HG02970 (cell line): ENCODE measurements around the gene SCGB3A1.

Source experiments
- ATAC-seq: cut with Tn5 transposase; IDR thresholded peaks from one replicate; pipeline ENCODE4 v1.9.1; 2021; ENCODE audit warnings: mild to moderate bottlenecking, moderate library complexity, moderate number of reproducible peaks; ENCODE audit not compliant: unreplicated experiment, low FRiP score

Gene SCGB3A1

DNA sequence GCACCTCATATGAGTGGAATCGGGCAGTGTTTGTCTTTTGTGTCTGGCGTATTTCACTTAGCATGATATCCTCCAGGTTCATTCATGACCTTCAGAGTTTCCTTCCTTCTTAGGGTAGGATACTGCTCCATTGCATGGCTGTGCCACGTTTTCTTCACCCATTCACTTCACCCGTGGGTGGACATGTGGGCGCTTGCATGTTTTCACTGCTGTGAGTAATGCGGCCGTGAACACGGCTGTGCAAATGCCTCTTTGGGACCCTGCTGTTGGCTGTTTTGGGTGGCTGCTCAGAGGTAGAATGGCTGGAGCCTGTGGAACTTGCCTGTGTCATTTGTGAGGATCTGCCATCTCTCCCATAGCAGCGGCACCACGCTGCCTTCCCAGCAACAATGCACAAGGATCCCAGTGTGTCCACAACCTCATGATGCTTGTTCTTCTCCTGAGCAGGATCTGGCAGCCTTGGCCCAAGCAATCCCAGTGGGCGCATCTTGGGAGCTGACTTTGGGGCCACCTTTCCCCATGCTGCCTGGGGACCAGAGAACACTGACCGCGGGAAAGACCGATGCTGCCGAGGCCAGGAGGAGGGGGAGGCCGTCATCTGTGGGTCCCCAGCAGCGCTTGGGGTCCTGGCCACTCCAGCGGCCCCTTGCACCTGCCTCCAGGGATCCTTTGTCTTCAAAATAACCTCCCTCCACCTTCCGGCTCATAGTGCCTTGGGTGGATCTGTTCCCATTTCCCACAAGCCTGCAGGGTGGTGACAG is 2.3 kb upstream of the SCGB3A1 start:
- ATAC-seq, result no peak

DNA sequence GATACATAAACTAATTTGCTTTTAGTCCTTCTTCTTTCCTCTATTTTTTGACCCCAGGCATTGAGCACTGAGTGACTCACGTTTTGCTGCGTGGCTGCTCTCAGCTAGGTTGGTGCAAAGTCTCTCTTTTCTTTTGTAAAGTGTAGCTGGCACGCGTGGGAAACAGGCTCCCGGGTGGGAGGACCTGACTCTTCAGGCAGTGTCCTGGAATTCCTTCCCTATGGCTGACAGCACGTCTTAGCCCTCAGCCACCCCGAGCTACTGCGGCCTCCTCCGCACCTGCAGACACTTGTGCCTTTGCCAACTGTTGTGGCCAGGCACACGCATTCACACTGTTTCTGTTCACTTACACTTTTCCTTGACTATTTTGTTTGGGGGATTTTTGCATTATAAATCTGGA is 877 bp upstream of the SCGB3A1 start:
- ATAC-seq, result no peak

DNA sequence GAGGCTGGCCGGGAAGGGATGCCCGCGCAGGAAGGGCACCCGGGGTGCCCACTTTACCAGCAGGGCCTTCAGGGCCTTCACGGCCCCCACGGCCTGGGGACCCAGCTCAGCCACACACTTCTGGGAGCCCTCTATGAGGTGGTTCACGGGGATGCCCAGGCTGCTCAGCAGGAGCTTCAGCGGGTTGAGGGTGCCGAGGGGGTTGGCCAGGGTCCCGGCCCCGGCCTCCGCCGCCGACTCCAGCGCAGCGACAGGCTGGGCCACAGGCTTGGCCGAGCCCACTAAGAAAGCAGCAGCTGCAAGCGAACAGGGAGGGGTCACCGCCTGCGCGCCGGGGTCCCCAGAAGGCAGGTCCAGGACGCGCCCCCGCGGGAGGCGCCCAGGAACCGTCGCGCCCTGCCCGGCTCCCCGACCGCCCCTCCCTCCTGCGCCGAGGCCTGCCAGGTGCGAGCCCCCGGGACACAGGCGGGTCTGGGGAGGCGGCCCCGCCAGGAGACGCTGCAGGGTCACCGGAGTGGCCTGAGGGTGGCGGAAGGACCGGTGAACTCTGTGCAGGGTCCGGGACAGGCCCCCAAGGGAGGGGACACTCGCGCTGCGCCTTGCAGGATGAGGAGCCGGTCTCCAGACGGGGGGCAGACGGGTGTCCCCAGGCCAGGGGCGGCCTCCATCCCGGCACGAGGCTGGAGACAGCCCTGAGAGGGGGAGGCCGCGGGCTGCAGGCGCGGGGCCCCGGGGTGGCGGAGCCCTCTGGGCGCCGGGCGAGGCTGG is 572 bp downstream of the SCGB3A1 start:
- no peak for ATAC-seq

DNA sequence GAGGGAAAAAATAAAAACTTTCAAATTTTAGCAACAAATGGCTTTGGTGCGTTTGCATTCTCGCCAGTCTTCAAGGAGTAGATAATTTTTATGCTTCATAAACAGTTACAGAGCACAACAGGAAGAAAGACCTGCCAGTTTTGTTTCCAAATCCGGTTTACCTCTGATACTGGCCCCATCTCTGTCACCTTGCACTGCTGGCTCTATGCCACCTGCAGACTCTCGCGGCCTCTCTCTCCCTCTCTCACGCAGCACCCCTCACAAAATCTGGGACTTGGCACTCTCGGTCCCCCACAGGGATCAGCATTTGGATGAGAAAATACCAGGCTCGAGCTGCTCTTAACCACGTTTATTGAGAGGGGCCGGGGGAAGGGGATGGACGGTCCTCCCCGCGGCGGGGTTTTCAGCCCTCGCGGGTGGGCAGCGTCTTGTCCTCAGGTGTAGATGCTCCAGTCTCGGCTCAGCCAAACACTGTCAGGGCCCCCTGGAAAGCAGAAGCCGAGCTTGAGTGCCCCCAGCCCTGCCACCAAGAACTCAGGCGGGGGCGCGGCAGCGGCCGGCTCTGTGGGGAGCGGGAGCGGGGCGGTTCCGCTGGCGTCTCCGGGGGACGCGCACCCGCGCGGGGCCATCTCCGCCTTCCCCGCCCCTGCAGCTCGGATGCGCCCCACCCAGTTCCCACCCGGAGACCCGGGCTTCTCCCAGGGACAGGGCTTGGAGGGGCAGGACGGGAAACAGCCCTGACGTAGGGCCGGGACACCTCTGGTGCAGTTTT is 1.3 kb downstream of the SCGB3A1 start:
- ATAC-seq, result no peak

DNA sequence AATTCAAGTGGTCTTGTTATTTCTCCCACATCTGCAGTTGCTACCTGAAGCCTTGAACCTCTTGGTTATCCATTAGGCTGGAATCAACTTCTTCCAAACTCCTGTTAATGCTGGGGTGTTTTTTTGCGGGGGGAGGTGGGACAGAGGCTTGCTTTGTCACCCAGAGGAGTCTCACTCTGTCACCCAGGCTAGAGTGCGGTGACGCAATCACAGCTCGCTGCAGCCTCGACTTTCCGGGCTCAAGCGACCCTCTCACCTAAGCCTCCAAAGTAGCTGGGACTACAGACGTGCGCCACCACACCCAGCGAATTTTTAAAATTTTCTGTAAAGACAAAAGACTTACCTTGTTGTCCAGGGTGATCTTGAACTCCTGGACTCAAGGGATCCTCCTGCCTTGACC is 4.4 kb downstream of the SCGB3A1 start:
- no peak for ATAC-seq

DNA sequence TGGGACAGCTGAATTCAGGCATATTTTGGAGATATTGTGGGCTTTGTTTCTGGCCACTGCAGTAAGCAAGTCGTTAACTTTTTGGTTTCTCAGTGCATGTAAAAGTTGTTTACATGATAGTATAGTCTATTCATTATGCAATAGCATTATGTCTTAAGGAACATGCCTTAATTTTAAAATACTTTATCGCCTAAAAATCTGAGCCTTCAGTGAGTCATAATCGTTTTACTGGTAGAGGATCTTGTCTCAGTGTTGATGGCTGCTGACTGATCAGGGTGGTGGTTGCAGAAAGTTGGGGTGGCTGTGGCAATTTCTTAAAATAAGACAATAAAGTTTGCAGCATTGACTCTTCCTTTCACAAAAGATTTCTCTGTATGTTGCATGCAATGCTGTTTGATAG is 5.1 kb downstream of the SCGB3A1 start:
- no peak for ATAC-seq

DNA sequence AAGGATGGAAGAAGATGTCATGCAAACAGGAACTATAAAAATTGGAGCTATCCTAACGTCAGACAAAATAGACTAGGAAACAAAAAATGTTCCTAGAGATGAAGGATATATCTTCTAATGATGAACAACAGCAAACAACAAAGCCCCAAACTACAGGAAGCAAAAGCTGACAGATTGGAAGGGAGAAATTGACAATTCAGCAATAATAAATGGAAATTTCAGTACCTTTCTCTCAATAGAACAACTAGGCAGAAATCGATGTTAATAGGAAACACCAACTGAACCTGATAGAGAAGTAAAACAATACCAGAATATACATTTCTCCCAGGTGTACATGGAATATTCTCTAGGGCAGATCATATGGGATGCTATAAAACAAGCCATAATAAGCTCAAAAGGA is 7.6 kb downstream of the SCGB3A1 start:
- ATAC-seq, result no peak

DNA sequence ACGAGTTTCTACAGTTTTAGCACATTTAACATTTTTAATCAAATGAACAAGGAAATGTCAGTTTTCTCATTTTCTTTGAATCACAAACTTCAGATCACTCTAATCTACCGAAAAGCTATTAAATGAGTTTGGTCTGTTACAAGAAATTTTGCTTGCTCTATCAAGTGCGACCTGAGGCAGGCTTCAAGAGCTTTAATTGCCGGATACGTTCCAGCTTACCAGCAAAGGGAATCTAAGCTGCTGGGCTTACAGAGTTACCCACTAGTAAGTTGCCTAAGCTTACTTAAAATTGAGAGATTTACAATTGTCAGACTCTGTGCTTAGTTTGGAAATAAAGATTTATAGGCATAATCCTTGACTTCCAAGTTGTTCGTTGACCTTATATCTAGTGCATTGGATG is 10.6 kb downstream of the SCGB3A1 start:
- ATAC-seq, result no peak

DNA sequence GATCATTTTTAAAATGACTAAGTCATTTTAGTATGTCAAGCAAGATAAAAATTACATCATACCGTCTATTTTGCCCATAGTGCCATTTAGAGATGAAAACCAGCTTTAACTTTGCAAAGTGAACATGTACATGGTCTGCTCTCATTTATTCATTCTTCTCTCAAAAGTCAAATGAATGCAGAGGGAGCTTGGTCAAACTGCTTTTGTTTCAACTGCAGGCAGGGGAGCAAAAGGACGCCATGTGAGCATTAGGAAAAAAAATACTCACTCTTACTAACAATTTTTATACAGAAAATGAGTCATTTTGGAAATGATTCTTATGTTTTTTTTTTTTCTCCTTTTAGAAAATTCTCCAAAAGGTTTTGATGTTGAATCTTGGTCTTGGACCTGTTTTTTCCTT is 15.7 kb downstream of the SCGB3A1 start:
- no peak for ATAC-seq

DNA sequence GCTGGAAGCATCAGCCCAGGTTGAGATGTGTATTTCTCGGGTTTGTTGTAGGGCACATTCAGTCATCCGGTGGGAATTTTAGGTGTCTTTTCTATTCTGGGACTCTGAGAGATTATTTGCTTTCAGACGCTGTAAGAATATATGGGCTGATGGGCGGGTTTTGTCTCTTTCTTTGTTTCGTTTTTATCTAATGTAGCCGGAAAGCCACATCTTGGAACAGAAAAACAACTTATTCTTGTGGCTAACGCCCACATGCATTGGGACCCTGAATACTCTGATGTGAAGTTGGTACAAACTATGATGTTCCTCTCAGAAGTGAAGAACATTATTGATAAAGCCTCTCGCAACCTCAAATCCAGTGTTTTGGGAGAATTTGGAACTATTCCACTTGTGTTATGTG is 22.4 kb downstream of the SCGB3A1 start:
- no peak for ATAC-seq

DNA sequence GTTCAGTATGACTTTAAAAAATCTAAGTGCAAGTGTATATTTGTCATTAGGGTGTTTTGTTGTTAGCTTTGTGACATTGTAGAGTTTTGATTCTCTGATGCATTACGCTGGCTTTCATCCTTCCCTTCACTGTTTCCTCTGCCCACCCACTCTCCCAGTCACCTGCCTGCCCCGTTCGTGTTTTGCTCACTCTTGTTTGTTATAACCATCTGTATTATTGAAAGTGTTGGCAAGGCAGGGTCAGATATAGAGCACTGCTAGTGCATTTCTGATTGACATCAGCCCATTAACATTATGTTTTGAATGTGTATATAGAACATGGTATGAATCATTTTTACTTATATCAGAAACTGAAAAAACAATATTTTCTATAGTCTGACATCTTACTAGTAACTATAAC is 27.3 kb downstream of the SCGB3A1 start:
- ATAC-seq, result no peak

DNA sequence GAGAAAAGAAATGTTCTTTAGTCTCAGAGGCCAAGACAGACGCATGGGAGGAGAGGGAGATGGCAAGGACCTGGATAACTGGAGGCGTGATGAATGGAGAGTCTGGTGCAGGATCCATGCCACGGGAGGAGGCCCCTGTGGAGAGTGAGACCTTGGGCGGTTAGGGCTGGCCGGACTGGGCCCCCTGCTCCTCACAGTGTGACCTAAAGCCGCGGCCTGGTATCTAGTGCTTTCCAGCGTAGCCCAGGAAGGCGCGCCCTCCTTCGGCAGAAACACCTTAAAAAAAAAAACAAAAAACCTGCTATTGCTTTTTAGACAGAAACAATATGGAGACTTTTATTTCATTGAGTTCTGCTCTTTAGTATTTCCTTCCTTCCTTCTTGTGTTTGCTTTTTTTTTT is 33.1 kb downstream of the SCGB3A1 start:
- no peak for ATAC-seq

DNA sequence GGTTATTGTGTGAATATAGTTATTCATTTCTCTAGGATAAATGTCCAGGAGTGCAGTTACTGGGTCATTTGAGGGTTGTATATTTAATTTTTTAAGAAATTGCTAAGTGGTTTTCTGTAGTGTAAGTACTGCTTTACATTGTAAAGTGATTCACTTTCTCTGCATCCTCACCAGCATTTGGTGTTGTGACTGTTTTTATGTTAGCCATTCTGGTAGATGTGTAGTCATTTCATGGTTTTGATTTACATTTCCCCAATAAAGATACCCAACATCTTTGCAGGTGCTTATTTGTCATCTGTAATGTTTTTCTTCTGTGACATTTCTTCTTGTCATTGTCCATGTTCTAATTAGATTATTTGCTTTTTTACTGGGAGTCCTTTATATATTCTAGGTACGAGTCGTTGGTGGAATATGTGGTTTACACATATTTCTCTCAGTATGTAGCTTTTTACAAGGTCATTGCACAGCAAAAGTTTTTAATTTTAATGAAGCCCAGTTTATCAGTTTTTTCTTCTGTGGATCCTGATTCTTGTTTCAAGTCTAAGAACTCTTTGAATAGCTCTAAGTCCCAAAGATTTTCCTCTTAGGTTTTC is 34.0 kb downstream of the SCGB3A1 start:
- ATAC-seq, result no peak

DNA sequence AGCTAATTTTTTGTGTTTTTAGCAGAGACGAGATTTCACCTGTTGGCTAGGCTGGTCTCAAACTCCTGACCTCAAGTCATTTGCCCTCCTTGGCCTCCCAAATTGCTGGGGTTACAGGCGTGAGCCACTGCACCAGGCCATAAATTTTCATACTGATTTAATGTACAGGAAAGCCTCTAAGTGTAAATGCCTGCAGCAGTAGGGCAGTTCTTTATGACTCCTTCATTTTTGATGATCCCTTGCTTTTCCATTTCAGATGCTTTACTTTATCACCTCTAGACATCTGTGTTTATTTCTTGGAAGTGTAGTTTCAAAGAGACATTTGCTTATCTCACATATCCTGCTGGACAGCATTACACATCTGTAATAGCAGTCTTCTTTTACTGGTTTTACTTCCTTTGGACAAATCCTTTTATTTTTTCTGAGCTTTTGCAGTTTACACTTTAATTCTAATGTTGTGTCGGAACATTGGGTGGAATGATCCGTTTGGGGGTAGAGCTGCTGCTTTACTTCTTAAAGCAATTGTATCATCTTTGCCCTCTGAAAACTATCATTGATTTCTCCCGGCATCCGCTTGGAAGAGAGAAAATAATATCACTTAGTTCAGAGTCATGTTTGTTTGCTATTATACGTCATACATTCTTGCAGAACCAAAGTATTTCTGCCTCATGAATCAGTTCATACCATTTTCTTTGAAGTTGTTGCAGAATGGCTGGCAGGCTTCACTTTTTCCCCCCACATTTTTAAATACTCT is 36.0 kb downstream of the SCGB3A1 start:
- no peak for ATAC-seq

DNA sequence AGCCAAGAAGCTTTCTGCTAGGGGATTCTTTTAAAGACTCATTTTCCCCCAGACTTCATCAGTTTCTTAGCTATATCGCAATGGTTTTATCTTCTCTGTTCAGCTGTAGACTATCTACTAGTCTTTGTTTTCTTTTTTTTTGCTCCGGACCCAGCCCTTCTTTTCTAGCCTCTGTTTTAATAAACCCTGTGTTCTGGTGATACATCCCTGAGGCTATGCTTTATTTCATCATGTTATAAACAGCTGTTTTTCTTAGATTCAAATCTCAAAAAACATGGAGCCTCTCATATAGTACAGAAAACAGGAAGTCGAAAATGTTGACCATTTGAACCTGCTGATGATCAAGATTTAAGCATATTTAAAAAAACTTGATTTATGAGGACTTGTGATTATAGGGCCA is 37.8 kb downstream of the SCGB3A1 start:
- ATAC-seq, result no peak

DNA sequence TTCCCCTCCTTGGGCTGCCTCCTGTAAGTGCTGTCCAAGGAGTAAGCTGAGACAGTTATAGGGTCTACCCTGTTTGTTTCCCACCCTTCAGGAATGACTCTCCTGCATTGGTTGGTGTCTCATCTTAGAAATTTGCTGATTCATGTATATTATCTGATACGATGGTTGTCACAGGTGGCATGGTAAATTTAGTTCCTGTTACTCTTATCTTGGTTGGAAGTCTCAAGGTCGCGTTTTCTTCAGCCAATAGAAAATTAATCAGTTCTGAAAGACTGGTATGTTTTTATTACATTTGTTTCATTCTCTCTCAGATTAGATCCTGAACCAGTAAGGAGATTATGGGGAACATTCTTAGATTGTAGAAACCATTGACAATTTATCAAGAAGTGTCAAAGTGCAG is 42.7 kb downstream of the SCGB3A1 start:
- no peak for ATAC-seq

DNA sequence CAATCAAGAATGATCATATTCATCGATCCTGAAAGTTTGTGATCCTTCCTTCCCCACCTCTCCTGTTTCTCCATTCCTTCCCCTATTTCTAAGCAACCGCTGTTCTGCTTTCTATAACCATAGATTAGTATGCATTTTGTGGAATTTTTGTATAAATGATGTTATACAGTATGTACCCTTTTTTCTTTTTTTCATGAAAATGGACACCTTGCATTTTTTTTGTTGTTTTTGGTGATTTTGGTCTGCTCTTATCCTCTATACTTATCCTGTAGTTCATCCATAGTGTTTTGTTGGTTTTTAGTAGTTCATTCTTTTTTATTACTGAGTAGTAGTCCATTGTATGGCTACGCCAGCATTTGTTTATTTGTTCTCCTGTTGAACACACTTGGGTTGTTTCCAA is 46.1 kb downstream of the SCGB3A1 start:
- ATAC-seq, result no peak

DNA sequence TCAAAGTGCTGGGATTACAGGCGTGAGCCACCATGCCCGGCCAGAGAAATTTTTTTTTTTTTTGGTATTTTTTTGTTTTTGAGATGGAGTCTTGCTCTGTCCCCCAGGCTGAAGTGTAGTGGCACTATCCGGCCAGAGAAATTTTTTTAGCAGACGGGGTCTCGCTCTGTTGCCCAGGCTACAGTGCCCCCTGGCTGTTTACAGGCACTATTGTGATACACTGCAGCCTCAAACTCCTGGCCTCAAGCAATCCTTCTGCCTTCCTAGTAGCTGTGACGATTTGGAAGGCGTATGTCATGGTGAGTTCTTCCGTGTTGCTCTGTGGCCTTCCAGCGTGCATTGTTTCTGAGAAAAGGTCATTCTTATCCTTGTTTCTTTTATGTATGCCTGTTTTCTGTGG is 49.6 kb downstream of the SCGB3A1 start:
- no peak for ATAC-seq
